KOPT-K1 (cell line): ENCODE results near the gene MUC5AC.

ENCODE experiments used
- H3K27ac ChIP-seq: fragments of 200-600 bp; sonication (generic); 2 replicates; pipeline ENCODE4 v1.5.1; 2016; ENCODE audit warnings: antibody characterized with exemption, mild to moderate bottlenecking, low read depth, low read length; ENCODE audit not compliant: poor library complexity, severe bottlenecking
- H3K36me3 ChIP-seq: fragments of 200-600 bp; sonication (generic); 2 replicates; pipeline ENCODE4 v1.5.1; 2017; ENCODE audit warnings: antibody characterized with exemption, mild to moderate bottlenecking, low read length, moderate library complexity; ENCODE audit not compliant: insufficient read depth
- H3K9me3 ChIP-seq: fragments of 200-600 bp; sonication (generic); 2 replicates; pipeline ENCODE4 v1.5.1; 2017; ENCODE audit warnings: antibody characterized with exemption, low read length, mild to moderate bottlenecking; ENCODE audit not compliant: insufficient read depth, poor library complexity, severe bottlenecking

Gene MUC5AC

DNA sequence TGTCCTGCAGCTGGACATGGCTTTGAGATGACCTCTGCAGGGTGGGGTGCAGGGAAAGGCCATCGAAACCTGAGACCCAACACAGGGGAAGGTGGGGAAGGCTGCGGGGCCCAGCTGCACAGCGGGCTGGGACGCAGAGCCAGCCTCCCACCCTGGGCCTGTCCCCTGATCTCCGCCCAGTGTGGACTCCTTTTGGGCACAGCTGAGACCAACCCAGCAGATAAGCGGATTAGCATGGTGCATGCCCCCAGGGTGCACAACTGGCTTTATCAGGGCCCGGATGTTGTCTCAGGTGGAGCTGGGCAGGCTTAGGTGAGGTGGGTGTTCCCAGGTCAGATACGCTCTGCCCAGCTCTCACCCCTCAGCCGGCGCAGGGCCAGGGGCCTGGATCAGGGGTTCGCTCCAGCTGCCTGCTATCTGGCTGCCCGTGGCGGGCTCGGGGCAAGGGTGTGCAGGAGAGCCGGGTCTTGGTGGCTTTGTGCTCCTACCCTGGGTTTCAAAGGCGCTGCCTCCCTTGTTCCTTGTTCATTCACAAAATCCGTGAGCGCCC, 28.1 kb upstream of the MUC5AC start:
- Histone ChIP-seq H3K36me3 (no peaks in the 10 kb centered on the region), H3K27ac (no peak overlapping the region), H3K9me3 (peaks cover 18% of the 10 kb centered on the region)

DNA sequence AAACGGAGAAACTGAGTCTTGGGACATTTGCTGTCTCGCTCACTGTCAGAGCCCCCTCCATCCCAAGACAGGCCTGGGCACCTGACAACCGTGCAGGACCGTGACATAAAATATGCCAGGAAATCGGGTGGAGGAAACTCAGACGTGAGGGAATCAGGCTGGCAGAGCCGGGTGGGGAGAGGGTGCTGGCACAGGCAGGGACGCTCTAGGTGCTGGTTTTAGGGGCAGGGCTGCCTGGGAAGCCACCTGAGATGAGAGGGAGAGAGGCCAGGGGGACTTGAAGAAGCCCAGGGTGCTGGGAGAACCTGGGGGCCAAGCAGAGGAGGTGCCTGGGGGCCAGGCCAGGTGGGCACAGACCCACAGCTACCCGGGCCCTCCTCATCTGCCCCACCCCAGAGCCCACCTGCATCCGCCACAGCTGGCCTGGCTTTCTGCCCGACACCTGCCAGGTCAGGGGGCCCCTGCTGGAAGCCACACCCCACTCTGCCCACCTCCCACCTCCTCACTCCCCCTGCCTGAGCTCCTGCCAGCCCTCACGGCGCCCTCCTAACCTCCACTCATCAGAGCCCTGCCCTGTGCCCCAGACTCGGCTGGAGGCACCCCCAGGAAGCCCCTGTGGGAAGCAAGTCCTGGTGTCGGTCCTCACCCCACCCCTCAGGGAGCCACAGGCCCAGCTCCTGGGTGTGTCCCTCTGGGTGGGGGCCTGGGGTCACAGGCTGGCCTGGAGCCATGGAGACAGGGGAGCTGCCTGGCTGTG, 27.3 kb upstream of the MUC5AC start:
- Histone ChIP-seq H3K27ac (no peak overlapping the region), H3K36me3 (no peaks in the 10 kb centered on the region), H3K9me3 (peaks cover 22% of the 10 kb centered on the region)

DNA sequence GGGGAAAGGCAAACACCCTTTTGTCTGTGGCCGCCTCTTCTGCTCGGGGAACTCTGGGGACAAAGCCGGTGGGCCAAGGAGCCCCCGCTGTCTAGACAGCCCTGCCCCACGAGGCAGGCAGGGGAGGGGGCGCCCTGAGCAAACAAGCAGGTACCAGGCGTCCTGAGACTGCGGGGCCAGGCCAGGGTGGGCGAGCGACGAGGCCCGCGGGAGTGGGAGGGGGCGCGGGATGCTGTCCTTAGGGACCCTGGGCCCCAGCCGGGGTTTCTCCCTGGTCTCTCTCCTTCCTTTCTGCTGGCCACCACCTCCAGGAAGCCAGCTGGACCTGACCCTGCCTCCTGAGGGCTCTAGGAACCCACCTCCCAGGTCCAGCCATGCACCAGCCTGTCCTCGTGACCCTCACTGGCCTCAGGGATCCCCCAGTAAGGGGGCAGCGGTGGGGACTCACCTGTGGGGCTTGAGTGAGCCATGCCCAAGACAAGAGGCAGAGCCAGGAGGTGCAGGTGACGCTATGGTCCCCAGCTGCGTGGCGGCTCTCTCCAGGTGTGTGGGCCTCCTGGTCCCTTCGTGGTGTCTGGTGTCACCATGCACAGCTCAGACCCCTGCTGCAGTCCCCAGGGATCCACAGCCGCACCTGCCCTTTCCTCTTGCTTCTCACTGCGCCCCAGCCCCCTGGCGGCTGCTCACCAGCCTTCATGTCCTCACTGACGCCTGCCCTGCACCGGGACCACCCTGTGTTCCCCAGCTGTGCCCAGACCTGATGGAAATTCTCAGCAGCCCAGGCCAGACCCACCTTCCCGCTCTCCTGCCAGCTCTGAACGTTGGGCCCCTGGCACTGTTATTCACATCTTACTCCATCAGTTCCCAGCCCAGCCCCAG, 26.5 kb upstream of the MUC5AC start:
- Histone ChIP-seq H3K27ac (no peak overlapping the region), H3K36me3 (no peaks in the 10 kb centered on the region), H3K9me3 (peaks cover 25% of the 10 kb centered on the region)

DNA sequence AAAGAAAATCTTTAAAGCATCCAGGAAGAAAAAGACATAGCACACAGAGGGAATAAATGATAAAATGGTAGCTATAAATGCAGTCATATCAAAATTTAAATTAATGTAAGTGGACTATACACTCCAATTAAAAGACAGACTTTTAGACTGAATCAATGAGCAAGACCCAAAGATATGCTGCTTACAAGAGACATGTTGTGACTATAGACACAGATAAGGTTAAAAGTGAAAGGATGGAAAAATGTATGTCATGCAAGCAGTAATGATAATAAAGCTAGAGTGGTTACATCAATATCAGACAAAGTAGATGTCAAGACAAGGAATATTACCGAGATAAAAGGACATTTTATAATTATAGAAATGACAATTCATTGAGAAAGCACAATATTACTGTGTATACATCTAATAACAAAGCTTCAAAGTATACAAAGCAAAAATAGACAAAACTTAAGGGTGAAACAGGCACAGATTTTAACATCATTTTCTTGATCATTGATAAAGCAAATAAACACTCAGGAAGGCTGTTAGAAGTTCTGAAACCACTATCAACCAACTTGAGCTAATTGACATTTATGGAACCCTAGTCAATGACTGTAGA, 22.8 kb upstream of the MUC5AC start:
- Histone ChIP-seq H3K36me3 (no peaks in the 10 kb centered on the region), H3K27ac (no peak overlapping the region), H3K9me3 (peaks cover 25% of the 10 kb centered on the region)

DNA sequence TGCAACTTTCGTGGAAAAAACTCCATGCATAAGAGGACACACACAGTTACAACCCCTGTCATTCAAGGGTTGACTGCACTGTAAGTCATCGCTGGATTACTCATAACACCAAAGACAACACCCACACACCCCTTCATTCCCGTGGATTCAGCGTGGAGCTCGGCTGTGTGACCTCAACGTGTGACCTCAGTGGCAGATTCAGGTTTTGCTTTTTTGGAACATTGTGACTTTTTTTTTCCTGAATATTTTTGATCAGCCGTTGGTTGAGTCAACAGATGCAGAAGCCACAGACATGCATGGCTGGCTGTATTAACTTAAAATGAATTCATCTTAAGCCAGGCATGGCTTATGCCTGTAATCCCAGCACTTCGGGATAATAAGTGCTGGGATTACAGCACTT, 19.7 kb upstream of the MUC5AC start:
- peaks cover 33% of the 10 kb centered on the region for H3K9me3 ChIP-seq
- H3K27ac ChIP-seq = no peak overlapping the region
- no peaks in the 10 kb centered on the region for H3K36me3 ChIP-seq

DNA sequence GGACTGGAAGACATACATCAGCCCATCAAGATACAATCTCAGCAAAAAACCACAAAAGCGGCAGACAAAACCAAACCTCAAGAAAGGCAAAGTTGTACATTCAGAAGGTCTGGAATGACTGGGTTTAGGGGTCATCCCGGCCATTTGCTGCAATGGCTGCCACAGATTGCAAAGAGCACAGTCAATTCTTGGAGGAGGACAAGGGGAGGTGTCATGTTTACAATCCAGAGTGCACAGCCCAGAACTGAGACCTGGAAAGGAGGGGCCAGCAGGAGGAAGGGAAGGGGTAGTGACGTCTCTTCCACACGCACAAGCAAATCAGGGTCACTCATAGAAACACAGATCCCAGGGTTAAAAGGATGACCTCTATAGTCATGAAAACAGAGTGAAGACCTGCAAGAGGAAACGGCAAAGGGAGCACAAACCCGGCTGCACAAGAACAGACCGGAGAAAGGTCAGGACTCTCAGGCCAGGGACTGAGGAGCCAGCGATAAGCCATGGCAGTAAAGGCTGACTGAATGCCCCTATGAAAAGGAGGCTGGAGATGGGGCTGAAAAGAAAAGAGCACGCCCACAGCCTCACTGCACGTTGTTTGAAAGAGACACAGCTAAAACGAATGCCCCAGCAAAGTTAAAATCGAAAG, 18.2 kb upstream of the MUC5AC start:
- Histone ChIP-seq H3K9me3 (peaks cover 32% of the 10 kb centered on the region), H3K27ac (no peak overlapping the region), H3K36me3 (no peaks in the 10 kb centered on the region)

DNA sequence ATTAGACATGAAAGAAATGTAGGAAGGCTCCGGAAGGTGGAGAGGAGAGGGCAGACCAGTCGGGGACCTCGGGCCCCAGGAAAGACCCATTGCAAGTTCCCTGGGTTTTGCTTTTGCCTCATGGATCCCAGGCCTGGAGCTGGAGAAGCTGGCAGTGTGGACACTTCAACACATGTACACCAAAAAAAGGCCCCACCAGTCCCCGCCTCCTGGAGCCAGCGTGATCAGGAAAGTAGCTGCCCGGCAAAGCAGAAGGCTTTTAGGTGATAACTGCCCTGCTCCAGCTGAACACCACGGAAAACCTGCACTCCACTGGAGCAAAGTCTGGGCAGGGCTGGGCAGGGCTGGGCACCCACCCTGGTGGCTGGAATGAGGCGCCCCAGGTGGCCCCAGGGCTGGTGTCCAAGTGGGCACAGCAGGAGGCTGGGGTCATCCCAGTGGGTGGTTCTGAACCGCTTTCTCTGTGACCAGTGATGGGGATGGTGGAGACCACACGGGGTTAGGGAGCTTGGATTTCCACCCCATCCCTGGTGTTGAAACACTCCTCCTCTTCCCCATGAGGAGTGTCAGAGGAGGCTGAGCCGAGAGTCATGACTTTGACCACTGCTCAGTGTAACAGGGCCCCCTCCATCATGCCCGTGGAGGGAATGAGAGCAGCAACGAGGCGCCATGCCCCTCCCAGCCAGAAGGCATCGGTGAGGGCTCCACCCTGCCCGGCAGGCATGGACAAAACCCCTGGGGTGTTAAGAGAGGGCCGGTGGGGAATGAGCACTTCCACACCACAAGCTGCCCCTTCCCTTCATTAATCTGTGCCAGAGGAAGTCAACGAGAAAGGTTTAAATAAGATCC, 16.9 kb upstream of the MUC5AC start:
- H3K36me3 ChIP-seq = no peaks in the 10 kb centered on the region
- H3K9me3 ChIP-seq = peaks cover 21% of the 10 kb centered on the region
- H3K27ac ChIP-seq = no peak overlapping the region

DNA sequence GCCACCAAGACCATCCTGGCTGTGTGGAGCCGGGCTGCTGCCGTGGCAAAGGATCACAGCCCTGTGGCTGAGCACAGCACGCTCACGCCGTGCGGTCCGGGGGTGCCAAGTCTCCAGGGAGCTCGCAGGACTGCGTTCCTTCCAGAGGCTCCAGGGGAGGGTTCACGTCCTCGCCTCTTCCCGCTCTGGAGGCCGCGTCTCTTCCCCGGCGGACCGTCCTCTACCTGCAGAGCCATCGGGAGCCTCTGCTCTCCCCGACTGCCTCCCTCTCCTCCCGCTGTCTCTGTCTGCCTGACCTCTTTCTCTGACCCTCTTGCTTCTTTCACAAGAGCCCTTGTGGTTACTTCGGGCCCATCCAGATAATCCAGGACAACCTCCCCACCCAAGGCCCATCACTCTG, 11.4 kb upstream of the MUC5AC start:
- Histone ChIP-seq H3K9me3 (peaks cover 21% of the 10 kb centered on the region), H3K36me3 (no peaks in the 10 kb centered on the region), H3K27ac (no peak overlapping the region)

DNA sequence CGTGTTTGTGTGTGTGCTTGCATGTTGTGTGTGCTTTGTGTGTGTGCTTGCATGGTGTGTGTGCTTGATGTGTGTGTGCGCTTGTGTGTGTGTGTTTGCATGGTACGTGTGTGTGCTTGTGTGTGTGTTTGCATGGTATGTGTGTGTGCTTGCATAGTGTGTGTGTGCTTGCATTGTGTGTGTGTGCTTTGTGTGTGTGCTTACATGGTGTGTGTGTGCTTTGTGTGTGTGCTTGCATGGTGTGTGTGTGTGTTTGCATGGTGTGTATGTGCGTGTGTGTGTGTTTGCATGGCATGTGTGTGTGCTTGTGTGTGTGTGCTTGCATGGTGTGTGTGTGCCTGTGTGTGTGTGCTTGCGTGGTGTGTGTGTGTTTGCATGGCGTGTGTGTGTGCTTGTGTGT, 10.0 kb upstream of the MUC5AC start:
- no peaks in the 10 kb centered on the region for H3K36me3 ChIP-seq
- H3K27ac ChIP-seq = no peak overlapping the region
- peaks cover 14% of the 10 kb centered on the region for H3K9me3 ChIP-seq

DNA sequence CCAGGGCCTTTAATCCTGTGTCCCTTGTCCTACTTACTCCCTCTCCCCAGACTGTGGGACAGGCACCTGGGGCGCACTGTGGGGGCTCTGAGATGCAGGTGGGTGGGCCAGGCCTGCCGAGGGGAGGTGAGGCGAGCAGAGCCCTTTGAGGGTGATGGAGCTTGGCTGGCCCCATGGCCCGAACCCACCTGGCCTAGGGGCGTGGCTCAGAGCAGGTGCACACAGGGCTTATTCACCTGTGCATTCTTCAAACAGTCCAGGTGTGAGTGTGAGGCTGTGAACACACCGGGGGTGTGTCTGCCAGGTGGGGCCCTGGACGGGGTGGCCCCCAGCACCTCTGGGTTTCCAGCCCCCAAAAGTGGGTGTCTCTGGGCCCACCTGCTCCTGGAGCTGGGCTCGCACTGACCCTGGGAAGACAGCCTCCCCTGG, 9.0 kb upstream of the MUC5AC start:
- Histone ChIP-seq H3K36me3 (no peaks in the 10 kb centered on the region), H3K9me3 (peaks cover 6% of the 10 kb centered on the region), H3K27ac (no peak overlapping the region)

DNA sequence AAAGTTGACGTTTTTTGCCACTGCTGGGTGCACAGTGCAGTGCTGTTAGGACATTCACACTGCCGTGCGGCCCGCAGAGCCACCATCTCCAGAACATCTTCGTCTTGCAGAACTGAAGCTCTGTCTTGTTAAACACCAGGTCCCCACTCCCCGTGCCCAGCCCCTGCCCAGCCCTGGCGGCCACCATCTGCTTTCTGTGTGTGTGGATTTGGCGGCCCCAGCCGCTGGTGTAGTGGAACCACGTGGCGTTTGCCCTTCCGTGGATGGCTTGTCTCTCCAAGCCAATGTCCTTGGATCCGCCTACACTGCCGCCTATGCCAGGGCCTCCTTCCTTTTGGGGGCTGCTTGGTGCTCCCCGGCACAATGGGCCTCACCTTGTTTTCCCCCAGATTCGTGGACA, 8.2 kb upstream of the MUC5AC start:
- H3K9me3 ChIP-seq = no peaks in the 10 kb centered on the region
- H3K36me3 ChIP-seq = no peaks in the 10 kb centered on the region
- H3K27ac ChIP-seq = no peak overlapping the region

DNA sequence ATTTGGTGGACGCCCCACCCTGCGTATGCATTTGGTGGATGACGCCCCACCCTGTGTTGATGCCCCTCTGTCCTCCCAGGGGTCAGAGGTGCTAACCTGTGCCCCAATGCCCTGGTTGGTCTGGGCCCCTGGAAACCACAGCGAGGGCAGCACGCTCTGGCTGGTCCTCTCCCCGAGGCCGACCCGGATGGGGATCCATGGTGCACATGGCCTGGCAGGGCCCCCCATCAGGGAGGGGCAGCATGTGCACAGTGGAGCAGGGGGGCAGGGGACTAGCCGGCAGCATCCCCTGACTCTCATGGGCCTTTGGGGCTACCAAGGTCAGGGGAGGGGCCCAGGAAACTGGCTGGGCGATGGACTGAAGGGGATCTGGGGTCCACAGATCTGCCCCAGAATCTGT, 7.6 kb upstream of the MUC5AC start:
- Histone ChIP-seq H3K36me3 (no peaks in the 10 kb centered on the region), H3K27ac (no peak overlapping the region), H3K9me3 (peaks cover 2% of the 10 kb centered on the region)

DNA sequence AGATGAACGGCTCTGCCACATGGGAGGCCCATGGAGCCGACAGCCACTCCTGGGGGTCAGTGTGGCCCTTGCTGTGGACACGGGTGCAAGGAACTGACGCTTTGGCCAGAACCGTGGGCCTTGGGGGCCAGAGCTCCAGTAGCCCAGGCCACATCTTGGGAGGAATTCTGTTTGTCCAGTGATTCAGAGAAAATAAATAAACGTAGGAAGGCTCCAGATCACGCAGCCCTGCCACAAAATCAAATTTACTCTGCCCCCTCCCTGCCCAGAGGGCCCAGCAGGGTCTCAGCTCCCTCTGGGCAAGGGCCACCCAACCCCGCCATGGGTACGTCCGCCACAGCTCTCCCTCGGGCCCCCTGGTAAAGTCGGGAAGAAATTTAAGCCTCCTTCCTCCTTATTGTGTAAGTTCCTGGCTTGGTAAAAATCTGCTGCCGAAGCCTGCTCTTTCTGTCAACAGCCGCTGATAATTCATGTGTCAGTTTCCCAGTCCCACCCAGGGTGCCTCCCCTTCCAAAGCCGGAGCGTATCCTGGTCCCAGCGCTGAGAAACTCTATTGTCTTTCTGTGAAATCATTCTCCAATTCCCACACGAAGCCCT, 6.9 kb upstream of the MUC5AC start:
- peaks cover 9% of the 10 kb centered on the region for H3K9me3 ChIP-seq
- H3K27ac ChIP-seq = no peak overlapping the region
- no peaks in the 10 kb centered on the region for H3K36me3 ChIP-seq
